Stimulated activated CD8-positive, alpha-beta memory T cell treated with anti-CD3 and anti-CD28 coated beads, Interleukin-15, amount 100 ng/mL, for 24 hours (primary cell): ENCODE data around the gene GOPC.
"Not testable (repeated sequence)": the region's sequence is repeated elsewhere in the genome, so short reads cannot be mapped to it uniquely, and the experiment has no call there.

Experiments
- DNase-seq: peaks from one replicate; pipeline ENCODE4 v3.0.0-alpha.2; 2020; ENCODE audit warnings: low read depth

The GOPC gene

GRCh38 chr6:117548797-117549301 lies 53.5 kb downstream of the GOPC start:
- no peak for DNase-seq

DNA sequence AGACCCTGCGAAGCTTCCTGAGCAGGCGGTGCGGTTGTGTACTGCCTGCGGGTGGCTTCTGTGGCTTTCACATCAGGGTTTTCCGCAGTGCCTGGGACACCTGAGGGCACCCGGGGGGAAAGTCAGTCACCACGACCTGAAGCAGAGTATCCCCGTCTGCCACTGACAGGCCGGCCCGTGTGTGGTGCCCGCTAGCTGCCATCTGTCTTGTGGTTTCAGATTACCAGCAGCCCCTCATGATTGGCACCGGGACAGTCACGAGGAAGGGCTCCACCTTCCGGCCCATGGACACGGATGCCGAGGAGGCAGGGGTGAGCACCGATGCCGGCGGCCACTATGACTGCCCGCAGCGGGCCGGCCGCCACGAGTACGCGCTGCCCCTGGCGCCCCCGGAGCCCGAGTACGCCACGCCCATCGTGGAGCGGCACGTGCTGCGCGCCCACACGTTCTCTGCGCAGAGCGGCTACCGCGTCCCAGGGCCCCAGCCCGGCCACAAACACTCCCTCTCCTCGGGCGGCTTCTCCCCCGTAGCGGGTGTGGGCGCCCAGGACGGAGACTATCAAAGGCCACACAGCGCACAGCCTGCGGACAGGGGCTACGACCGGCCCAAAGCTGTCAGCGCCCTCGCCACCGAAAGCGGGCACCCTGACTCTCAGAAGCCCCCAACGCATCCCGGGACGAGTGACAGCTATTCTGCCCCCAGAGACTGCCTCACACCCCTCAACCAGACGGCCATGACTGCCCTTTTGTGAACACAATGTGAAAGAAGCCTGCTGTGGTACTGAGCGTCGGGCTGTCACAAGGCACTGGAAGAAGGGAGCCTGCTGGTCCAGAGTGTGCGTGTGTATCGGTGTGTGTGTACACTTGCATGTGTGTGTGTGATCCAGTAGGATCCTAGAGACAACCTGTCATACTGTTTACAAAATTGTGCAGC lies 54.4 kb downstream of the GOPC start:
- peak; percentile 10 for DNase-seq

DNA sequence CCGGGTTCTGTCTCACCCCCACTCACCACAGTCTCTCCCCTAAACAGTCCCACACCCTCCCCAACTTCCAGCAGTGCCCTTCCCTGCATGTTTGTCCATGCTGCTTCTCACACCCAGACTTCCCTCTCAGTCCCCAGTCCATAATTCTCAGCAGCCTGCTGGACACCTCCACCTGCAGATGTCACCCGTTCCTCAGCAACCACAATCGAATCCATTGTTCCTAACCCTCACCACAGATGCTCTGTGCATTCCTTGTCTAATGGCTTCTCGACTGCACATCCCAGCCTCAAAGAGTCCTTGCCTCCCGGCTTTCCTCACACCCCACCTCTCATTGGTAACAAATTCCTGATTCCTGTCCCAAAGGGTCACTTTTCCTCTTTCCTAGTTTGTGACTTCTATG lies 55.6 kb downstream of the GOPC start:
- DNase-seq: no peak

DNA sequence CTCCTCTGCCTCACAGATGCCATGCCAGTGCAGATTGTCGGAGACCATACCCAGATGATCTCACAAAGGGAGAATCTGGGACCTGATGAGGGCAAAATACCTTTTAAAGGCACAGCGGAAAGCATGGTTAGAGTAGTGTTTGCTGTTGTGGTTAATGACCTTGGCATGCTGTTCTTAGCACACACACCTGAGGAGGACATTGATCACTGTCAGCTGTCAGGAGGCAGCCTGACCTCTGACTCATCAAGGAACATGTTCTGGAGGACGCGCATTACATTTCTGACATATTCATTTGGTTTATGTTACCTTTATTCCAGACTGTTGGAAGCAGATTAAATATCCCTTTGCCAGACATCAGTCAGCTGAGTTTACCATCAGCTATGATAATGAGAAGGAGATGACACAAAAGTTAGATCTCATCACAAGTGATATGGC lies 57.1 kb downstream of the GOPC start:
- DNase-seq: no peak

- no peak for DNase-seq
These were observed 57.6 kb downstream of the GOPC start for GRCh38 chr6:117544716-117545115.

DNA sequence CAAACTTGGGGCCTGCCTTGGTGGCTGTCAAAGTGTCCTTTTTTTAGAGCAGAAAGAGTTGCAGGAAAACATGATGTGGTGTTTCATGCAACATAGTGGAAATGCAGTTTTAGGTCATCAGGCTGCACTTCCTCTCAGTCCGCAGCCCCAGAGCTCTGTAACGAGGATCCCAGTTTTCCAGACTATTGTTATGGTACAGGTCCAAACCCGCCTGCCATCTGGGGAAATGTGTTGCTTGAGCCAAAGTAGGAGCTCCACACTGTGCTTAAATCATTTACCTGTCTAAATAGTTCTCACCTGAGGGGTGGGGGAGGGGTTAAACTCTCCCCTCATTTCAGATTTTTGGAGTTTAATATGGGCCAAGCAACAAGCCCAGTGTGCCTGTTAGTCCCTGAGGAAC lies 59.8 kb downstream of the GOPC start:
- no peak for DNase-seq

- no peak for DNase-seq
These were observed 61.6 kb downstream of the GOPC start for GRCh38 chr6:117540670-117541069.

- no peak for DNase-seq
These were observed 63.7 kb downstream of the GOPC start for GRCh38 chr6:117538615-117539014.

- DNase-seq: no peak
These were observed 66.0 kb downstream of the GOPC start for GRCh38 chr6:117536317-117536716.

DNA sequence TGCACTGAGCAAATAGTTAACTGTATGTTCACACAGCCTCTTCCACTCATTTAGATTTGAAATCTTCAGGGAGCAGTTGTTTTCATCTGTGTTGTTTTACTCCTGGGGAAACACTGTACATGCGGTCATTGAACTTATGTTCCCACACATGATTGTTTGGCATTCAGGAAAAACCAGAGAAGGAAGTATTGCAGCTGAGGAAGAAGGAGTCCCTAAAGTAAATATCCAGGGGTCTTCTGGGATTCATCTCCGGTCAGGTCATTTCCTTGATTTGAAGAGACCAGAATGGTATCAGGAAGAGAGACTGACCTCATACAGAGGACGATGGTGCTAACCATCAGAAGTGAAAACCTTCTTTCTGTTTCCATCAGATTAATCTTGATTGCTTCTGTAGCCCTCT lies 67.3 kb downstream of the GOPC start:
- DNase-seq: no peak

- DNase-seq: no peak
These were observed 68.5 kb downstream of the GOPC start for GRCh38 chr6:117533775-117534174.

DNA sequence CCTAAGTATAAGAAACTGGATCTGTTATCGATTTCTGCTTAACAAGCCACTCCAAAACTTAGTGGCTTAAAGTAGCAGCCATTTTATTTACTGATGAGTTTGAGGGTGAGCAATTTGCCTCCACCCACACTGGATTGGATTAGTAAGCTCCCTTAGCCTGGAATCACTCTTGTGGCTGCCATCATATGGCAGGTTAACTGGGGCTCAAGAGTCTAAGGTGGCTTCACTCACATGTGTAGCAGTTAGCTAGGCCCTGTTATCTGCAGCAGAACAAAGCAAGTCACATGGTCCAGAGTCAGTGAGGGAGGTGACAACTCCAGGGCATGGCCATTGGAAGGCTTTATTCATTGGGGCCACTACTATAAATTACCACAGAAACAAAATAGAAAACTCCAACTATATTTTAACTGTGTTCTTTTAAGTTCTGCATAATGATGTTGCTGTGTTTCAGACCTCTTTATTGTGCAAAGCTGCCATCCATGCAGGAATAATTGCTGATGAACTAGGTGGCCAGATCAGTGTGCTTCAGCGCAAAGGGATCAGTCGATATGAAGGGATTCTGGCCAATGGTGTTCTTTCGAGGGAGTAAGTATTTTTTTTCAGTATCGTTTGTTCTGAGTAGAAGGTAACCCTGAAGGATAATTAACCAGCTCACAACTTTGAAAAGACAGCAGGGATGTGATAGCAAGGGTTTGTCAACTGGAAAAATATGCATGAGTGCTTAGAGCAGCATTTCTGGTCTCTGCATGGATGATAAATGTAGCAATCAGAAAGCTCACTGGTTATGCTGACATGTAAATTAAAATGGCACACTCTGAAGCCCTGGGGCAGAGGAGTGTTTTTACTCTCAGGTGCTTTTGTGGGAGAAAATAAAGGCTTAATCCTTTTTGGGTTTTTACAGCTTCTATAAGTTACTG lies 70.2 kb downstream of the GOPC start:
- no peak for DNase-seq

GRCh38 chr6:117531346-117531745 lies 71.0 kb downstream of the GOPC start:
- DNase-seq: no peak

GRCh38 chr6:117530467-117531242 lies 71.7 kb downstream of the GOPC start:
- DNase-seq: no peak

- DNase-seq: no peak
These were observed 76.7 kb downstream of the GOPC start for GRCh38 chr6:117525607-117526006.

DNA sequence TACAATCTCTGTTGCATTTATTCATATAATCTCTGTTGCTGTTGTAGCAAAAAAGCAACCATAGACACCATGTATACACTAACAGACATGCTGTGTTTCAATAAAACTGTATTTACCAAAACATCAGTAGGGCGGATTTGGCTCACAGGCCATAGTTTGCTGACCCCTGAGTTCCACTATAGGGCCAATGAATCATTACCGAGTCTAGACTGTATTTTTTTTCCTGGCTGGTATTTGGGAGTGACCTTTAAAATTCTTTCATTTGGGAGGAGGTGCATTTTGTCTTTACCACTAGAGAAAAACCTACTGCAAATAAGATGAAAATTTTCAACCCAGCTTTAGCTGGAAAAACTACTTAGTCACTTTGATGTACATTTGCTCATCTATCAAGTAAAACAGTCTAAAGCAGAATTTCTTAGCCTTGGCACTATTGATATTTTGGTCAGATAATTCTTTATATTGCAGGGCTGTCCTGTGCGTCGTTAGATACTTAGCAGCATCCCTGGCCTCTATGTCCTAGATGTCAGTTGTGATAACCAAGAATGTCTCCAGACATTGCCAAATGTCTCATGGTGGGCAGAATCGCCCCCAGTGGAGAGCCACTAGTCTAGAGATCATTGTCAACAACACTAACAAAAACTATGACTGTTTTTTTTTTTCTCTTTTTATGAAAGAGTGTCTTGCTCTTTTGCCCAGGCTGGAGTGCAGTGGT lies 80.4 kb downstream of the GOPC start:
- DNase-seq: no peak

GRCh38 chr6:117520603-117521395 lies 81.5 kb downstream of the GOPC start:
- no peak for DNase-seq

DNA sequence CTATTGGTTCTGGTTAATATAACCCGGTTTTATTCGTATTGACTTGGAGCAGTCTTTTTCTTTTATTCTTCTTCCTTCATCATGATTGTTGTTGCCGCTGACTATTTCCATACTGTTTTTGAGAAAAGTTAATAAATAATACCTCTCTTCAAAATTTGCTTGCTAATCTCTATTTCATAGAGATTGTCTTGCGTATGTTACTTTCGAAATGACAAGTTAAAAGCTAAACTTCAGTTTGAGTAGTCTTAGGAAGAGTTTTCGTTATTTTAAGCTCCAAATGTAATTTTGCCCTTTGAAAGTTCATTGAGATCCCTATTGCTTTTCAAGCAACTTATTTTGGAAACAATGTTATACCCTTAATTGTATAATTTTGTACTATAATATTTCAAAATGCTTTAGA lies 83.4 kb downstream of the GOPC start:
- DNase-seq: no peak

- DNase-seq: not testable (repeated sequence)
These were observed 84.3 kb downstream of the GOPC start for GRCh38 chr6:117517995-117518394.

GRCh38 chr6:117515326-117515725 lies 87.0 kb downstream of the GOPC start:
- DNase-seq: no peak
